Neural crest cell (in vitro differentiated cells): ENCODE results near the gene PGAM5. TPM values are rescaled to one million over a fixed set of nuclear protein-coding genes. Genes with fewer than 3 reads are reported as not detected.

Experiments
- DNase-seq: peaks from one replicate; pipeline ENCODE4 v3.0.0; 2021; ENCODE audit warnings: low read depth, mixed read lengths, low spot score
- H3K27ac Mint-ChIP-seq: one replicate; pipeline ENCODE4 v1.8.0; 2021; ENCODE audit warnings: mild to moderate bottlenecking, mixed read lengths; ENCODE audit not compliant: unreplicated experiment
- H3K27me3 Mint-ChIP-seq: 2 replicates; pipeline ENCODE4 v1.8.0; 2021; ENCODE audit warnings: low read depth, mild to moderate bottlenecking, mixed read lengths
- H3K36me3 Mint-ChIP-seq: 2 replicates; pipeline ENCODE4 v1.8.0; 2021; ENCODE audit warnings: low read depth, mild to moderate bottlenecking, mixed read lengths
- H3K4me1 Mint-ChIP-seq: 2 replicates; pipeline ENCODE4 v1.8.0; 2021; ENCODE audit warnings: mixed read lengths
- H3K4me3 Mint-ChIP-seq: one replicate; pipeline ENCODE4 v1.8.0; 2021; ENCODE audit warnings: mild to moderate bottlenecking, mixed read lengths
- H3K9me3 Mint-ChIP-seq: 2 replicates; pipeline ENCODE4 v1.8.0; 2021; ENCODE audit warnings: mixed read lengths
- CTCF ChIP-seq: fragments of 200-600 bp; sonication (generic); conservative IDR thresholded peaks from 2 replicates; pipeline ENCODE4 v1.5.0; 2021; ENCODE audit warnings: antibody characterized with exemption, mild to moderate bottlenecking
- total RNA-seq: library from RNA; stranded (reverse); gene quantifications from 2 replicates; pipeline ENCODE4 v1.2.1, GENCODE V29; 2021

The PGAM5 gene
- total RNA-seq, 1 donor from 2014 or later, result 61.5 TPM

DNA sequence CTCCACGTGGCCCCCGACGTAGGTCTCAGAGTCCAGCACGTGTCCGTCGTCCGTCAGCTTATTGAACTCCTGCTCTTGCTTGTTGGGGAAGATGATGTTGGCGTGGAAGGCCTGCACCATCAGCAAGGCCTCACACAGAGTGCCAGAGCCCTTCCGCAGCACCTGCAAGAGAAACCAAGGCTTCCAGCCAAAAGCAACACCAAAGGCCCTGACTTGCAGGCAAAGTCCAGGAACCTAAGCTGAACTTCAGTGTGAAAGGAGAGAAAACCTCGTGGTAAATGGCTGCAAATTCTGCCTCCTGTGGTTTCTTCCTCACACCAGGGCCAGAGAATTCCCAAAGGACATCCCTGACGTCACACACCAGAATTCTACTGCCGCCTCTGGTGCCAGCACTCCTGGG, 38.0 kb upstream of the PGAM5 start:
- Mint-ChIP-seq H3K27ac (no peak overlapping the region), H3K4me1 (no peaks in the 10 kb centered on the region), H3K36me3 (peaks cover 29% of the 10 kb centered on the region), H3K27me3 (no peaks in the 10 kb centered on the region), H3K4me3 (no peak overlapping the region), H3K9me3 (no peaks in the 10 kb centered on the region)
- DNase-seq, result no peak
- TF ChIP-seq CTCF, result no peak

DNA sequence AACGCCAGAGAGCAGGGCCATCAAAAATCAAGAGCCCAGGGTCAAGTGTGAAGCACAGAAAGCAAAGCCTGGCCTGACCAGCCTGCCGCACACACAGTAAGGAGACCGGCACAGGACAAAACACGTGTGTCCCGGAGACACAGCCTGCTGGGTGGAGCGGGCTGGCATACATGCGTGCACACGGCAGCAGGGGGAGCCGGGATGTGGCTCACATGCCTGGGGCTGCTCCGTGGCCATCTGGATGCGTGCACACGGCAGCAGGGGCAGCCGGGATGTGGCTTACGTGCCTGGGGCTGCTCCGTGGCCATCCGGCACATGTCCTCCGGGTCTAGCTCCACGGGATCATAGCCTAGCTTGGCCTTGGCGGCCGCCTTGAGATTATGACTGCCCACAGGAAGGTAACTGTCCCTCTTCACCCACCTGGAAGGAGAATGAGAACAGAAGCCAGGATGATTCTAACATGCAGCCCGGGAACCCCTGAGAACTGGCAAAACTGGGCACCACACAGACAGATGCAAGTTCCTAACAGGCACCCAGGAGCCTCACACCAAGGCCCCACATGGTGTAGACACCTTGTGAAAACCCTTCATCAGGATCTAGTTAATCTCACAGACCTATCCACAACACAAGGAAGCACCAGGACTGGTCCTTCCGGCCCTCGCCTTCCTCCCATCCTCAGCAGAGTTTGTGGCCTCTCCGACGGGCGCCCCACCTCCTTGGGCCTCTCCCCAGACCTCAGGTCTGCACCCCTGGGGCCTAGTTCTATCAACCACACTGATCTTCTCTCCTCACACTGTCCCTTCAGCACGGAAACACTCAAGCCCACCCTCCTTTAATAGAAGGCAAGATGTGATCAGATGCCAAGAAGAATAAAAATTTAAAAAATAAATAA, 37.1 kb upstream of the PGAM5 start:
- H3K9me3 Mint-ChIP-seq, result no peaks in the 10 kb centered on the region
- peaks cover 29% of the 10 kb centered on the region for H3K36me3 Mint-ChIP-seq
- no peak overlapping the region for H3K4me3 Mint-ChIP-seq
- no peaks in the 10 kb centered on the region for H3K27me3 Mint-ChIP-seq
- no peak for TF ChIP-seq CTCF
- no peaks in the 10 kb centered on the region for H3K4me1 Mint-ChIP-seq
- no peak for DNase-seq
- peak overlapping the region; percentile 14 for H3K27ac Mint-ChIP-seq

DNA sequence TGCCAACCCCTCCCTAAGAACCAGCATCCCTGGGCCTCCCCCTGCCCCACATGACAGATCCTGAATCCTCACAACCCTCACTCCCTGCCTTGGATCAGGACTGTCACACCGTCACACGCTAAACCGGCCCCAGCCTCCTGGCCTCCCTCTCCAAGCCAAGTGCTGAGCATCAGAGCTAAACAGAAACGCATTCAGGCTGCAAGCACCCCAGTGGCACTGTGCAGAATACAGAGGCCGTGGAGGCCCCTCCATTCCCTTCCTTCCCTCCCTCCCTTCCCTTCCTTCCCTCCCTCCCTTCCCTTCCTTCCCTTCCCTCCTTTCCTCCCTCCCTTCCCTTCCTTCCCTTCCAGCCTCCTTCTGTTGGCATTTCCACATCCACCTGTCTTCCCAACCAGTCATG, 36.1 kb upstream of the PGAM5 start:
- H3K27me3 Mint-ChIP-seq, result no peaks in the 10 kb centered on the region
- no peak for TF ChIP-seq CTCF
- DNase-seq, result no peak
- H3K4me3 Mint-ChIP-seq, result no peak overlapping the region
- H3K9me3 Mint-ChIP-seq, result no peaks in the 10 kb centered on the region
- no peaks in the 10 kb centered on the region for H3K4me1 Mint-ChIP-seq
- H3K36me3 Mint-ChIP-seq, result peaks cover 32% of the 10 kb centered on the region
- no peak overlapping the region for H3K27ac Mint-ChIP-seq

DNA sequence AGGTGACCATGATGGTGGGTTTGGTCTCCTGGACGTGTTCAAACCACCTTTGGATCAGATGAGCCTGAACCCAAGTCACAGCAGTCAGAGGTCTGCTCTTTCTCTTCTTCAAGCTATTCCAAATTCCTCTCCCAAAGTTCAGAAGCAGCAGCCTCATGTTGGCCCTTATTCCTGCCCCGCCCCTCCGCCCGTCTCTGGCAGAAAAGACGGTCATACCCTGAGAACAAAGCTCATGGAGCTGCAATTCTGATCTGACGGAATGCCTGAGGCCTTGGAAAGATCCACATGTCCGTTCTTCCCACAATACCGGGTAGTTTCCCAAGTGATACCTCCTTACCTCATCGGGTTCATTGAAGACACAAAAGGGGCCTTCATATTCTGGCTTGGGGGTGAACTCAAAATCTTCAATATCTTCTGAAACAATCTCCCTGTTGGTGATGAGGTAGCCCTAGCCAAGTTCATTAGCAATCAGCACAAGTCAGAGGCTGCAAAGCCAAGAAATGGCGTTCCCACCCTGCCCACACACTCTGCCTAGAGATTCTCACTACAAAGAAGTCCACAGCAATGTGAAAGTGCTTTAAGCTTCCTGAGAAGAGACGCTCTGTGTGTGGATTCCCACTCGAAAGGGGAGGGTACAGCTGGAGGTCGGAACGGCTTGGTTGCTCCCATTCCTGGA, 34.7 kb upstream of the PGAM5 start:
- TF ChIP-seq CTCF, result no peak
- Mint-ChIP-seq H3K27me3 (no peaks in the 10 kb centered on the region), H3K9me3 (no peaks in the 10 kb centered on the region), H3K4me3 (no peak overlapping the region), H3K36me3 (peaks cover 42% of the 10 kb centered on the region), H3K4me1 (no peaks in the 10 kb centered on the region), H3K27ac (peak overlapping the region; percentile 50)
- DNase-seq, result no peak

DNA sequence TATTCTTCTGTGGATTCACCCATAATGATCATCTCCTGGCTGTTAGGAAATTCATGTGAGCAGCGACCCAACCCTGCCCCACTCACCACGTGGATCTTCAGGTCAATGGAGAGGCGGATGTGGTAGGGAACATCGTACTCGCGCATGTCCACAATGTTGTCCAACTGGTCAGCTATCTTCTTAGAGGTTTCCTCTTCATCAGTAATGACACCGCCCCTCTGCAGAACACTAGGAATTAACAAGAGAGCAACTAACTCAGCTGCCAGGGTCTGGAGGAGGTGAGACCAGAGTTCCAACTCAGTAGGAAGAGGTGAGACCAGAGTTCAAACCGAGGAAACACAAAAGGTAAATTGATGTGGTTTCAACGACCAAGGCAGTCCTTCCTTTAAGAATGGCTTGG, 33.1 kb upstream of the PGAM5 start:
- no peaks in the 10 kb centered on the region for H3K27me3 Mint-ChIP-seq
- no peak for DNase-seq
- no peak overlapping the region for H3K27ac Mint-ChIP-seq
- no peak for TF ChIP-seq CTCF
- peaks cover 37% of the 10 kb centered on the region for H3K36me3 Mint-ChIP-seq
- no peaks in the 10 kb centered on the region for H3K4me1 Mint-ChIP-seq
- H3K4me3 Mint-ChIP-seq, result no peak overlapping the region
- no peaks in the 10 kb centered on the region for H3K9me3 Mint-ChIP-seq
